IgD-negative memory B cell (primary cell): ENCODE results near the gene PRR7. TPM values are rescaled to one million over a fixed set of nuclear protein-coding genes. Genes with fewer than 3 reads are reported as not detected.

Source experiments
- H3K27ac Mint-ChIP-seq, 3 donors: one replicate each; pipeline ENCODE4 v1.8.0; 2020 to 2022; ENCODE audit warnings: mild to moderate bottlenecking in 3 of 3, mixed read lengths in 3 of 3, moderate library complexity in 1 of 3
- H3K27me3 Mint-ChIP-seq: one replicate; pipeline ENCODE4 v1.8.0; 2021; ENCODE audit warnings: mixed read lengths
- H3K36me3 Mint-ChIP-seq: one replicate; pipeline ENCODE4 v1.8.0; 2020; ENCODE audit warnings: mild to moderate bottlenecking, mixed read lengths
- H3K4me1 Mint-ChIP-seq, 3 donors: one replicate each; pipeline ENCODE4 v1.8.0; 2020 to 2022; ENCODE audit warnings: mixed read lengths in 3 of 3, mild to moderate bottlenecking in 1 of 3
- H3K4me3 Mint-ChIP-seq, 4 donors: one replicate each; pipeline ENCODE4 v1.8.0; 2020 to 2022; ENCODE audit warnings: mild to moderate bottlenecking in 4 of 4, mixed read lengths in 4 of 4, moderate library complexity in 3 of 4
- H3K9me3 Mint-ChIP-seq, 3 donors: one replicate each; pipeline ENCODE4 v1.8.0; 2020 to 2021; ENCODE audit warnings: mixed read lengths in 3 of 3, mild to moderate bottlenecking in 1 of 3
- polyA plus RNA-seq: library from polyadenylated mRNA; unstranded; fragments of 300-500 nt; fragmentation: Illumina TruSeq; gene quantifications from one replicate; pipeline ENCODE4 v1.2.3, GENCODE V29; 2021

The PRR7 gene
- polyA plus RNA-seq, 1 donor from 2014 or later, result 23.1 TPM

GRCh38 chr5:177439518-177440053, 7.0 kb upstream of the PRR7 start:
- Mint-ChIP-seq H3K9me3 (no peaks in the 10 kb centered on the region), H3K36me3 (peaks cover 7% of the 10 kb centered on the region), H3K27me3 (no peaks in the 10 kb centered on the region), H3K4me3 (no peak overlapping the region), H3K27ac (peak overlapping the region in 1 of 3 donors; percentile 87), H3K4me1 (peaks cover 7 to 14% (median 9%) of the 10 kb centered on the region in 3 donors)

DNA sequence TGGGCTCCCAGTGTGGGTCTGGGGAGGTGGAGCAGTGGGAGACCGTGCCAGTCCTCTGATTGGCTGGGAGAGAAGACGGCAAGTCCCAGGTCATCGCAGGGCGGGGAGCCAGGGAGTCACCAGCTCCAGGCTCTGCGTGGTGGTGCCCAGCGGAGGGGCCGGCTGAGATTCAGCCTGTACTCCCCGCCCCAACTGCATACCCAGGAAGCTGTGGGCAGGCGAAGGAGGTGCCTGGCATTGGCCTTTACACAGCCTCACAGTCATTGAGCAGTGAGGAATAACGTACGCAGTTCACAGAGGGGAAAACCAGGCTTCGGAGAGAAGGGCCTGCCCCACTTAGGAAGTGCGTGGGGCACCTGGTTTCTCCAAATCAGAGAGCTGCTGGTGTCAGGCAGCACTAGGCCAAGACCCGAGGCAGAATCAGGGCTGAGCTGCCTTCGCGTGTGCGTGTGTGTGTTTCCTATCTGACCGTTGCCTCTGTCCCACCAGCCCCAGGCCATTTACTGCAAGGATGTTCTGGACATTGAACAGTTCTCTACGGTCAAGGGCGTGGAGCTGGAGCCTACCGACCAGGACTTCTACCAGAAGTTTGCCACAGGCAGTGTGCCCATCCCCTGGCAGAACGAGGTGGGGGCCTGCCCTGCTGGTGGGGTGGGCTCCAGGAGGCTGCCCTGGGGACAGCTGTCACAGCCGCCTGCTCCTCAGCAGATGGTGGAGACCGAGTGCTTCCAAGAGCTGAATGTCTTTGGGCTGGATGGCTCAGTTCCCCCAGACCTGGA, 6.2 kb upstream of the PRR7 start:
- Mint-ChIP-seq H3K27ac (peak overlapping the region in 2 of 3 donors; percentile 81 to 87), H3K4me3 (no peak overlapping the region), H3K27me3 (no peaks in the 10 kb centered on the region), H3K36me3 (peaks cover 7% of the 10 kb centered on the region), H3K4me1 (peaks cover 13 to 22% (median 17%) of the 10 kb centered on the region in 3 donors), H3K9me3 (no peaks in the 10 kb centered on the region)

DNA sequence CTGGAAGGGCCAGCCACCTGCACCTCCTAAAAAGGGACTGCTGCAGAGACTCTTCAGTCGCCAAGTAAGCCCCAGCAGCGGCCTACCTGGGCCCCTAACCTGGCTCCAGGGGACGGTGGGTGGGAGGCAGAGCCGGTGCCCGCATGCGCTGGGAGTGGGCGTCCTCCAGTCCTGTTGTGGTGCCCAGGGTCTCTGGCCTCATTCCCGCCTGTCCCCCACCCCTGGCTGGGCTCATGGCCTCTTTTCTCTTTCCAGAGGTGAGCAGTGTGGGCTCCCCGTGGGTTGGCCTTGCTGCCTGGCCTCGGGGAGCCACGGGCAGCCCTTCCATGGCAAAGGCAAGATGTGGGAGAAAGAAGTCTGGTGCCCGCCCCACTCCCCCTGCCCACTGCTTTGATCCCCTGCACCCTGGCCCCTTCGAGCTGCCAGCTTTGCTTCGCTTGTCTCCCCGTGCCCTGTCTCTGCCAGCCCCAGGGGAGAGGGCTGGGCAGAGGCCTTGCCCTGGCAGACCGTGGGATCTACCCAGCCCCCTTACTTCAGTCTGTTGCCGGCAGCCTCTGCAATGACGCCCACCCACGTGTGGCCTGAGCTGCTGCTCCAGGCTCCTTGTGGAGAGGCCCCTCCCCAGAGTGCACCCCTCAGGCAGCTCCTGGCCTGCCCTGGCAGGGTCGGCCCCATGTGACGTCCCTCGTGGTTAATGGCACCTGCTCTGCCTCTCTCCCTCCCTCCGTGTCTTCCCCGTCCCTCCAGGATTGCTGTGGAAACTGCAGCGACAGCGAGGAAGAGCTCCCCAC, 5.4 kb upstream of the PRR7 start:
- H3K4me1 Mint-ChIP-seq, result peaks cover 20 to 28% (median 25%) of the 10 kb centered on the region in 3 donors
- H3K27ac Mint-ChIP-seq, result peak overlapping the region in 2 of 3 donors; percentile 27 to 58
- peak overlapping the region in 2 of 4 donors; percentile 32 to 52 for H3K4me3 Mint-ChIP-seq
- no peaks in the 10 kb centered on the region for H3K27me3 Mint-ChIP-seq
- peaks cover 7% of the 10 kb centered on the region for H3K36me3 Mint-ChIP-seq
- H3K9me3 Mint-ChIP-seq, result no peaks in the 10 kb centered on the region

GRCh38 chr5:177442066-177442826, 4.4 kb upstream of the PRR7 start:
- peak overlapping the region; percentile 16 to 99 (median 73) for H3K27ac Mint-ChIP-seq
- H3K27me3 Mint-ChIP-seq, result no peaks in the 10 kb centered on the region
- peaks cover 7% of the 10 kb centered on the region for H3K36me3 Mint-ChIP-seq
- H3K4me3 Mint-ChIP-seq, result peak overlapping the region in 2 of 4 donors; percentile 30 to 36
- peaks cover 18 to 27% (median 25%) of the 10 kb centered on the region in 3 donors for H3K4me1 Mint-ChIP-seq
- no peaks in the 10 kb centered on the region for H3K9me3 Mint-ChIP-seq

DNA sequence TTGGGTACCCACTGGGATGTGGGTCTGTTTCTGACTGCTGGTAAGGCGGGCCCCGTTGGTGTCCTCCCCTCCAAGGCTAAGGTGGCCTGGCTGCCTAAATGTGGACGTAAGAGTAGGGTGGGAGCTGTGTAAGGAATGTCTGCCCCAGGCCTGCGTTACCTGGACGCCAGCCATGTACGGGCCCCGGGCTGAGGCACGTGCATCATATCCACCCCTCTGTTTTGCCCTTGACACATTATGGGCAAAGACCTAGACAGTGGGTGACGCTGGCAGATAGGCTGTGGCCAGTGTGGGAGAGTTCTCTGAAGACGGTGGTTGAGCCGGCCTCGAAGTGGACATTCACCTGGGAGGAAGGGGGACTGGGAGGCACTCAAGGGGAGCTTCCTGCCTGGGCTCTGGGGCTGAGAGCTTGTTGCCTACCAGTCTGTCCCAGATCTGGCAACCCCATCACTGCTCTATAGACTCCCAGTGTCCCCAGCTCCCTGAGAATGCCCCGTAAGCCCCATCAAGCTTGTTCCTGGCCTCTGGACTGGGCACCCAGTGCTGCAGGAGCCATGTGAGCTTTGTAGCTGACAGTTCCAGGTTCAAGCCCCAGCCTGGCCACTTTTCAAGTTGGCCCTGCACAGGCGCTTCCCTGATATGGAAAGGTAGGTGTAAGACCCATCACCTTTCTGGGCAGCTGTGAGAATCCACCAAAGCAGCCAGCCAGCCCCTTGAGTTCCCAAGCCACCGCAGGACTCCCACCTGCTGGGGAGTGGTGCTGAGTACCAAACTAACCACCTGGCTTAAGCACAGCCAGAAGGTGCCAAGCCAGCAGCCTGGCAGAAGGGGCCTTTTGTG, 3.2 kb upstream of the PRR7 start:
- Mint-ChIP-seq H3K4me3 (peak overlapping the region in 1 of 4 donors; percentile 93), H3K27ac (peak overlapping the region in 2 of 3 donors; percentile 97 to 99), H3K9me3 (no peaks in the 10 kb centered on the region), H3K4me1 (peaks cover 22 to 30% (median 29%) of the 10 kb centered on the region in 3 donors), H3K27me3 (peaks cover 1% of the 10 kb centered on the region), H3K36me3 (peaks cover 7% of the 10 kb centered on the region)

- Mint-ChIP-seq H3K27ac (peak overlapping the region; percentile 86 to 99 (median 97)), H3K4me3 (peak overlapping the region; percentile 25 to 93 (median 65)), H3K36me3 (peaks cover 7% of the 10 kb centered on the region), H3K4me1 (peaks cover 26 to 34% (median 30%) of the 10 kb centered on the region in 3 donors), H3K27me3 (peaks cover 3% of the 10 kb centered on the region), H3K9me3 (no peaks in the 10 kb centered on the region)
These were observed 2.2 kb upstream of the PRR7 start for GRCh38 chr5:177444106-177445051.

DNA sequence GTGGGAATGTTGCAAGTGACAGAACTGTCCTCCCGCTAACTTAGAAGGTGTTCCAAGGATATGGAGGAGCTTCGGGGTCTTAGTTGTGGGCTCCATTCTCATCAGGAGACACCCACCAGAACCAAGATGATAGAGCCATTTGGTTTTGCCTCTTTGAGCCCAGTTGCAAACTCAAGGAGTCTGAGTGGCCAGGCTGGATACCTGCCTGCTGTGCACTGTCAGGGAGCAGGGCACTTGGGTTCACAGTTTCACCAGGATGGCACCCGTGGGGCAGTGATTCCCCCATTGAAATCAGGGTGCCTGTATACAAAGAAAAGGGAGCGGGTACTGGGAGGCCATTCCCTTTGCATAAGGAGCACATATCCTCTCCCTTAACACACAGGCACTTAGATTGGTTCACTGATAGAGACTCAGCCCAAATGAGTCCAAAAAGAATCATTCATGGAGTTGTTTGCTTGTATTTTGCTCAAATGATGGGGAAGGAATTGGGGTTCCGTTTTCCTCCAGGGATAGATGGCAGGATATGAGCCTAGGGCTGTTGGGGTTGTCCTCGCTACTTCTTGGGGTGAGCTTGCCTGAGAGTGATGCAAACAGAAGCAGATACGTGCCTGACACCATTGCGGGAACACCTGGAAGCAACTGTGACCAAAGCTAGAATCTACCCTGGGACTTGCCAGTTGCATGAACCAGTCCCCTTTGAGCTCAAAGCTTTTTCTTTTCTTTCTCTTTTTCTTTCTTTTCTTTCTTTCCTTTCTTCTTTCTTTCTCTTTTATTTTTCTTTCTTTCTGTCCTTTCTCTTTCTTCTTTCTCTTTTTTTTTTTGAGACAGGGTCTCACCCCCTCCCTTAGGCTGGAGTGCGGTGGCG, 1.3 kb upstream of the PRR7 start:
- H3K36me3 Mint-ChIP-seq, result peaks cover 3% of the 10 kb centered on the region
- peaks cover 3% of the 10 kb centered on the region for H3K27me3 Mint-ChIP-seq
- peak overlapping the region; percentile 77 to 93 (median 86) for H3K4me3 Mint-ChIP-seq
- H3K4me1 Mint-ChIP-seq, result peaks cover 24 to 28% (median 26%) of the 10 kb centered on the region in 3 donors
- no peaks in the 10 kb centered on the region for H3K9me3 Mint-ChIP-seq
- H3K27ac Mint-ChIP-seq, result peak overlapping the region; percentile 86 to 99 (median 97)

DNA sequence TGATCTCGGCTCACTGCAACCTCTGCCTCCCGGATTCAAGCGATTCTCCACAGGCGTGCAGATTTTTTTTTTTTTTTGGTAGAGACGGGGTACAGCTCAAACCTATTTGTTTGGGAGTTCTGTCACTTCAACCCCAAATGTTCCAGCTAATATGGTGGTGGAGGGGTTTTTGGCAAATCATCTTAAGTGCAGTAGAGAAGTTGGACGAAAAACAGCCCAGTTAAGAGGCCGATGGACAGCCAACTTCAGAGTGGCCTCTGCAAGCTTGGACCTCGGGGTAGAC, 756 bp upstream of the PRR7 start:
- Mint-ChIP-seq H3K9me3 (no peaks in the 10 kb centered on the region), H3K4me3 (peak overlapping the region; percentile 77 to 93 (median 86)), H3K36me3 (peaks cover 3% of the 10 kb centered on the region), H3K27me3 (peaks cover 3% of the 10 kb centered on the region), H3K27ac (peak overlapping the region; percentile 86 to 99 (median 97)), H3K4me1 (peaks cover 25 to 28% (median 26%) of the 10 kb centered on the region in 3 donors)

DNA sequence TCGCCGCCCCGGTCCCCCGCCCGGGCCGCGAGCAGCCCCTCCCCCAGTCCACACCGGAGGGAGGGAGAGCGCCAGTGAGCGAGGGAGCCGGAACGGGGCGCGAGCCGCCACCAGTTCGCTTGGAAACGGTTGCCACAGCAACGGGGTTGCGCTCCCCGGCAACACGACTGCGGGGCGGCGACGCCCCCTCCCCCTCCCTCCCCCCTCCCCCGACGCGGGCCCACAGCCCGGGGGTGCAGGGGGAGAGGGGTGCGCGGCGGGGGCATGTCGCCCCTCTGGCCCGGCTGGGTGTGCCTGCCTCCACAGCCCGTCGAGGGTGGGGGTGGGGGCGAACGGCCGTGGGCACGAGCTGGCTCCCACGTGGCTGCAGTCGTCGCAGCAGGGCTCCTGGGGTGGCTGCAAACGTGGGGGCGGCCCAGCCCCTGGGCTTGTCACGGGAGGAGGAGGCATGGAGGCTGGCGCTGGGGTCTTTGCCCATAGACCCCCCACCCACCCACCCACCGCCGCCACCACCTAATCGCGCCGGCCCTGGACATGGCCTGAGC, 524 bp downstream of the PRR7 start:
- H3K27ac Mint-ChIP-seq, result peak overlapping the region in 2 of 3 donors; percentile 57 to 89
- H3K27me3 Mint-ChIP-seq, result peaks cover 3% of the 10 kb centered on the region
- peaks cover 3% of the 10 kb centered on the region for H3K36me3 Mint-ChIP-seq
- H3K4me3 Mint-ChIP-seq, result peak overlapping the region in 2 of 4 donors; percentile 65 to 89
- peaks cover 26 to 33% (median 28%) of the 10 kb centered on the region in 3 donors for H3K4me1 Mint-ChIP-seq
- no peaks in the 10 kb centered on the region for H3K9me3 Mint-ChIP-seq

- peaks cover under 1% of the 10 kb centered on the region for H3K36me3 Mint-ChIP-seq
These were observed 1.1 kb downstream of the PRR7 start for GRCh38 chr5:177447611-177448243.

DNA sequence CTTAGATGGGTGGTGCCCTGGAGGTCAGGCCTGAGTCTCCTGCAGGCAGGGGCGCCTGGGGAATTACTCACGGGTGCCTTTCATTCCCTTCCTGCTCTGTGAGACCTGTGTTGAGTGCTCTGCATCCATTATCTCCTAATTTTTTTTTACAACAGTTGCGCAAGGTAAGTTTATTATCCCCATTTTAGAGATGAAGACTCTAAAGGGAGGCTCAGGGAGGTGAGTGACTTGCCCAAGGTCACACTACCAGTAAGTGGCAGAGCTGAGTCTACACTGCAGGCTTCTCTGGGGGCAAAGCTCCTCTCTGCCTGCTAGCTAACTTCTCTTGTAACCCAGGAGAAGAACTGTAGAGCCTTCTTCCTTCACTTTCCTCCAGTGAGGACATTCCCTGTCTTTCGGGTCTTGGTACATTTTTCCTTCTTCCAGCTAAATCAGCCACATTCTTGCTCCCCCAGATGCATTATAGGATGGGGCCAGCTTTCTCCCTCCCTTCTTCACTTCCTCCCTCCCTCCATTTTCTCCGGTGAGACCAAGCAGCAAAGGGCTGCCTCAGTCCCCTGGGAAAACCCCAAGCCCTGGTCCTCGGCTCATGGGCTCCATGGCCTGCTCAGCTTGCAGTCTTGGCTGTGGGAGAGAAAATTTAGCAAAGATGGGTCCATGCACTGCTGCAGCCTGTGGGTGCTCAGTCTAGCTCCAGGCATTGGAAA, 1.8 kb downstream of the PRR7 start:
- no peaks in the 10 kb centered on the region for H3K9me3 Mint-ChIP-seq
- peaks cover 28 to 41% (median 28%) of the 10 kb centered on the region in 3 donors for H3K4me1 Mint-ChIP-seq
- no peaks in the 10 kb centered on the region for H3K36me3 Mint-ChIP-seq
- H3K27me3 Mint-ChIP-seq, result peaks cover 3% of the 10 kb centered on the region
- peak overlapping the region; percentile 89 to 95 (median 94) for H3K27ac Mint-ChIP-seq
- peak overlapping the region; percentile 4 to 89 (median 79) for H3K4me3 Mint-ChIP-seq

More at GRCh38 chr5:177447611-177448243, 1.1 kb downstream of the PRR7 start:
- peaks cover 3% of the 10 kb centered on the region for H3K27me3 Mint-ChIP-seq
- peak overlapping the region; percentile 50 to 89 (median 79) for H3K4me3 Mint-ChIP-seq
- H3K4me1 Mint-ChIP-seq, result peaks cover 26 to 36% (median 28%) of the 10 kb centered on the region in 3 donors
- H3K9me3 Mint-ChIP-seq, result no peaks in the 10 kb centered on the region
- H3K27ac Mint-ChIP-seq, result peak overlapping the region; percentile 89 to 95 (median 94)
